PC-3 (cell line): ENCODE measurements around the gene SH3RF3. TPM values are rescaled to one million over a fixed set of nuclear protein-coding genes. Genes with fewer than 3 reads are reported as not detected.

Experiments
- ATAC-seq: fragments of 200-7000 bp; cut with Tn5 transposase; 2 replicates; pipeline ENCODE4 v1.9.1; 2020; ENCODE audit warnings: mild to moderate bottlenecking, moderate library complexity
- BruUV-seq: library from RNA; stranded (reverse); fragments of 400-500 nt; replicated peaks from 2 replicates; lab custom pipeline; 2021; lab: Mats Ljungman, UMichigan
- CTCF ChIA-PET: fragments of 300-600 bp; sonication (Branson Sonifier 250); formaldehyde crosslinking; loops from one replicate; lab custom pipeline; 2022; ENCODE audit warnings: antibody characterized with exemption; lab: Charles Lee
- POLR2A ChIA-PET: fragments of 300-600 bp; sonication (Branson Sonifier 250); formaldehyde crosslinking; loops from one replicate; lab custom pipeline; 2022; ENCODE audit warnings: antibody characterized with exemption; ENCODE audit not compliant: unreplicated experiment; lab: Charles Lee
- DNase-seq: peaks from one replicate; pipeline ENCODE4 v3.0.0-alpha.2; 2015
- H2AFZ ChIP-seq: fragments of 300-600 bp; sonication (generic); 2 replicates; pipeline ENCODE4 v1.6.0; 2016; ENCODE audit warnings: antibody characterized with exemption, low read length
- H3F3A ChIP-seq: fragments of 300-600 bp; sonication (generic); one replicate; pipeline ENCODE4 v1.6.0; 2017; ENCODE audit warnings: antibody characterized with exemption, low read length, control low read depth, mild to moderate bottlenecking; ENCODE audit not compliant: unreplicated experiment
- H3K27ac ChIP-seq: fragments of 300-600 bp; sonication (generic); 2 replicates; pipeline ENCODE4 v1.5.1; 2016; ENCODE audit warnings: mild to moderate bottlenecking, low read length
- H3K27me3 ChIP-seq: fragments of 300-600 bp; sonication (generic); 2 replicates; pipeline ENCODE4 v1.6.1; 2016; ENCODE audit warnings: low read length, mixed read lengths
- H3K36me3 ChIP-seq: fragments of 300-600 bp; sonication (generic); 2 replicates; pipeline ENCODE4 v1.6.1; 2016; ENCODE audit warnings: low read depth, mixed run types, low read length, mixed read lengths
- H3K4me1 ChIP-seq: fragments of 300-600 bp; sonication (generic); 2 replicates; pipeline ENCODE4 v1.5.1; 2016; ENCODE audit warnings: low read length; ENCODE audit not compliant: insufficient read depth
- H3K4me2 ChIP-seq: fragments of 300-600 bp; sonication (generic); 2 replicates; pipeline ENCODE4 v1.6.0; 2016; ENCODE audit warnings: low read length
- H3K4me3 ChIP-seq: fragments of 300-600 bp; sonication (generic); 2 replicates; pipeline ENCODE4 v1.5.1; 2016; ENCODE audit warnings: mild to moderate bottlenecking, low read length, mixed read lengths
- H3K79me2 ChIP-seq: fragments of 300-600 bp; sonication (generic); 2 replicates; pipeline ENCODE4 v1.6.1; 2017; ENCODE audit warnings: low read length, mixed read lengths
- H3K9ac ChIP-seq: fragments of 300-600 bp; sonication (generic); 2 replicates; pipeline ENCODE4 v1.6.0; 2016; ENCODE audit warnings: mild to moderate bottlenecking, low read length
- H3K9me2 ChIP-seq: fragments of 300-600 bp; sonication (generic); replicated peaks from 2 replicates; pipeline ENCODE4 v1.6.1; 2016; ENCODE audit warnings: mixed run types, low read length, mixed read lengths
- H3K9me3 ChIP-seq: fragments of 300-600 bp; sonication (generic); 2 replicates; pipeline ENCODE4 v1.6.1; 2016; ENCODE audit warnings: low read length, mixed read lengths
- H4K20me1 ChIP-seq: fragments of 300-600 bp; sonication (generic); 2 replicates; pipeline ENCODE4 v1.6.1; 2016; ENCODE audit warnings: low read length, mixed read lengths
- CTCF ChIP-seq: fragments of 300-600 bp; sonication (generic); conservative IDR thresholded peaks from 2 replicates; pipeline ENCODE4 v1.5.1; 2017; ENCODE audit warnings: antibody characterized with exemption, low read depth, mild to moderate bottlenecking, low read length
- EZH2 ChIP-seq: fragments of 300-600 bp; sonication (generic); IDR thresholded peaks from one replicate; pipeline ENCODE4 v1.6.1; 2017; ENCODE audit warnings: antibody characterized with exemption, mild to moderate bottlenecking, low read length; ENCODE audit not compliant: unreplicated experiment
- EZH2phosphoT487 ChIP-seq: fragments of 300-600 bp; sonication (generic); IDR thresholded peaks from 2 replicates; pipeline ENCODE4 v1.6.1; 2018; ENCODE audit warnings: mild to moderate bottlenecking, antibody characterized with exemption, low read length, borderline replicate concordance
- intact Hi-C: fragments of 100-400 bp; cut with micrococcal nuclease; formaldehyde crosslinking; loops from 2 replicates; pipeline ENCODE4 v1.9.0; 2023
- total RNA-seq: library from RNA; depleted of rRNA; stranded (reverse); fragments of >200 nt; gene quantifications from 2 replicates; pipeline ENCODE4 v1.2.3, GENCODE V29; 2014

The SH3RF3 gene
- total RNA-seq, 1 experiment from 2014 or later = 11.7 TPM

- no peak for ATAC-seq
- POLR2A ChIA-PET = no interaction called here
- H3K27me3 ChIP-seq = no peaks in the 10 kb centered on the region
- H3K9me3 ChIP-seq = no peaks in the 10 kb centered on the region
- H4K20me1 ChIP-seq = no peaks in the 10 kb centered on the region
- no peak overlapping the region for H3K4me3 ChIP-seq
- no peaks in the 10 kb centered on the region for H3K36me3 ChIP-seq
- no peaks in the 10 kb centered on the region for H3K9me2 ChIP-seq
- CTCF ChIA-PET = no interaction called here
- H3K4me2 ChIP-seq = no peak overlapping the region
- BruUV-seq = no TSS peak
- no peak for DNase-seq
- no peaks in the 10 kb centered on the region for H3K4me1 ChIP-seq
- no peak overlapping the region for H3K27ac ChIP-seq
- intact Hi-C loops = no loop called here
- H3K79me2 ChIP-seq = no peaks in the 10 kb centered on the region
- TF ChIP-seq EZH2phosphoT487 = no peak
- no peak for TF ChIP-seq CTCF
- TF ChIP-seq EZH2 = no peak
- no peak overlapping the region for H2AFZ ChIP-seq
- no peak overlapping the region for H3K9ac ChIP-seq
- H3F3A ChIP-seq = no peaks in the 10 kb centered on the region
Observed at GRCh38 chr2:109080757-109081156, 48.2 kb upstream of the SH3RF3 start.

- no peaks in the 10 kb centered on the region for H3F3A ChIP-seq
- ChIA-PET CTCF (no interaction called here), POLR2A (no interaction called here)
- no peaks in the 10 kb centered on the region for H4K20me1 ChIP-seq
- no peaks in the 10 kb centered on the region for H3K9me3 ChIP-seq
- no TSS peak for BruUV-seq
- H3K27me3 ChIP-seq = no peaks in the 10 kb centered on the region
- H2AFZ ChIP-seq = no peak overlapping the region
- H3K4me2 ChIP-seq = no peak overlapping the region
- DNase-seq = no peak
- no peak overlapping the region for H3K9ac ChIP-seq
- no peaks in the 10 kb centered on the region for H3K9me2 ChIP-seq
- no peak for TF ChIP-seq EZH2
- no peak for TF ChIP-seq EZH2phosphoT487
- no peak for TF ChIP-seq CTCF
- ATAC-seq = no peak
- H3K36me3 ChIP-seq = no peaks in the 10 kb centered on the region
- no peak overlapping the region for H3K4me3 ChIP-seq
- H3K79me2 ChIP-seq = no peaks in the 10 kb centered on the region
- intact Hi-C loops = no loop called here
- H3K4me1 ChIP-seq = no peaks in the 10 kb centered on the region
- H3K27ac ChIP-seq = no peak overlapping the region
Observed at GRCh38 chr2:109081374-109081773, 47.6 kb upstream of the SH3RF3 start.

- Histone ChIP-seq H3K4me1 (no peaks in the 10 kb centered on the region), H3K4me3 (no peak overlapping the region), H3K27me3 (no peaks in the 10 kb centered on the region), H2AFZ (no peak overlapping the region), H3F3A (no peaks in the 10 kb centered on the region), H3K9ac (no peak overlapping the region), H3K36me3 (no peaks in the 10 kb centered on the region), H4K20me1 (no peaks in the 10 kb centered on the region), H3K9me2 (no peaks in the 10 kb centered on the region), H3K27ac (no peak overlapping the region), H3K9me3 (no peaks in the 10 kb centered on the region), H3K79me2 (no peaks in the 10 kb centered on the region), H3K4me2 (no peak overlapping the region)
- intact Hi-C loops = no loop called here
- DNase-seq (no peak), ATAC-seq (no peak)
- POLR2A ChIA-PET = no interaction called here
- CTCF ChIA-PET = no interaction called here
- no peak for TF ChIP-seq CTCF
- TF ChIP-seq EZH2 = no peak
- no peak for TF ChIP-seq EZH2phosphoT487
- no TSS peak for BruUV-seq
Observed at GRCh38 chr2:109083771-109084170, 45.2 kb upstream of the SH3RF3 start.
